Adrenal gland (tissue), 5 donors: ENCODE results near the gene PLXNA4.

Experiments
- CTCF ChIP-seq, 6 experiments: fragments of 450-650 bp in 4 of 6; fragments of 200-600 bp in 2 of 6; sonication (generic) in 1 of 6; IDR thresholded peaks; 1 replicate in 5 of 6; 2 replicates in 1 of 6; pipeline versions ENCODE4 v1.5.1 to v1.8.0; 2016 to 2021; ENCODE audit warnings: antibody characterized with exemption in 6 of 6, mild to moderate bottlenecking in 2 of 6, moderate library complexity in 1 of 6
- POLR2A ChIP-seq, 2 donors: fragments of 450-650 bp; IDR thresholded peaks; one replicate each; pipeline ENCODE4 v1.6.1; 2017; ENCODE audit warnings: antibody characterized with exemption in 2 of 2, mild to moderate bottlenecking in 2 of 2, moderate library complexity in 1 of 2
- donor health status: DM: no; HTN: no; CAD: no.

- TF ChIP-seq CTCF (IDR thresholded peaks at IDR 0.05) (no peak), POLR2A (IDR thresholded peaks at IDR 0.05) (no peak)
Observed at GRCh38 chr7:132531562-132531961, 44.7 kb downstream of the PLXNA4 start.
